Measurements from ENCODE around the gene S100A13. TPM values are rescaled to one million over a fixed set of nuclear protein-coding genes. Genes with fewer than 3 reads are reported as not detected.
A peak's percentile ranks its signal among the peaks of the same experiment; 100 is the strongest.

S100A13 gene
- total RNA-seq, 1 experiment from 2014 or later = 55.0 TPM

GRCh38 chr1:153646672-153647345 lies 19.5 kb upstream of the S100A13 start:
- H3K9me3 ChIP-seq (ENCODE audit: control insufficient read depth, low read depth, low read length) = no peaks in the 10 kb centered on the region
- no CpG with 5 or more reads among the region's 5 CpGs for whole genome bisulfite sequencing (ENCODE audit: extremely low coverage, insufficient read length, low lambda C conversion rate)
- DNase-seq = no peak
- H3K4me2 ChIP-seq (ENCODE audit: insufficient read depth, insufficient read length, low read length) = no peak overlapping the region
- H3K23me2 ChIP-seq (ENCODE audit: insufficient read length, low read depth, low read length, poor library complexity, severe bottlenecking) = no peaks in the 10 kb centered on the region
- H3K27me3 ChIP-seq (ENCODE audit: insufficient read depth, low read length) = no peaks in the 10 kb centered on the region
- H2BK120ac ChIP-seq (ENCODE audit: low read depth, low read length, poor library complexity, severe bottlenecking) = no peak overlapping the region
- no peak overlapping the region for H3K56ac ChIP-seq (ENCODE audit: insufficient read length, low read depth, low read length)
- H3K14ac ChIP-seq (ENCODE audit: insufficient read depth, low read length) = no peak overlapping the region
- H3K23ac ChIP-seq (ENCODE audit: insufficient read length, low read depth, low read length) = no peak overlapping the region
- peaks cover 6% of the 10 kb centered on the region in 2 experiments for H3K4me1 Mint-ChIP-seq
- no peak overlapping the region for H3K27ac ChIP-seq (ENCODE audit: insufficient read length, low read depth, low read length)
- H3K4me3 Mint-ChIP-seq = peak overlapping the region in 1 of 2 experiments; percentile 47; a peak in 2 of 5 replicates
- no peak overlapping the region for H3T11ph ChIP-seq (ENCODE audit: low read length)
- no peak overlapping the region for H3K18ac ChIP-seq (ENCODE audit: insufficient read length, low read depth, low read length)
- H4K20me1 ChIP-seq (ENCODE audit: control insufficient read depth, insufficient read depth, insufficient read length) = no peaks in the 10 kb centered on the region
- H2BK20ac ChIP-seq (ENCODE audit: low read depth, low read length, poor library complexity, severe bottlenecking) = no peak overlapping the region
- no peak overlapping the region for H2BK15ac ChIP-seq (ENCODE audit: low read depth, low read length)
- no peak overlapping the region for H3K9ac ChIP-seq (ENCODE audit: extremely low read depth, insufficient read length, low read length)
- peaks cover 26 to 50% (median 48%) of the 10 kb centered on the region in 3 experiments; a peak in 6 of 7 replicates for H3K36me3 Mint-ChIP-seq (ENCODE audit: insufficient read depth in 1 of 3, low read depth in 3 of 3)
- no peak for TF ChIP-seq CTCF (conservative IDR thresholded peaks at IDR 0.05)
- H3K79me2 ChIP-seq (ENCODE audit: insufficient read depth, low read length) = no peaks in the 10 kb centered on the region
- no peak overlapping the region for H4K91ac ChIP-seq (ENCODE audit: insufficient read length, low read depth, low read length)
- no peaks in the 10 kb centered on the region for H3K9me3 Mint-ChIP-seq
- no peak overlapping the region for H2BK12ac ChIP-seq (ENCODE audit: insufficient read length, low read depth, low read length)
- H3K4ac ChIP-seq (ENCODE audit: low read depth, low read length) = no peak overlapping the region
- no peak overlapping the region for H4K8ac ChIP-seq (replicated peaks; ENCODE audit: insufficient read length, low read depth, low read length)
- H4K5ac ChIP-seq (ENCODE audit: insufficient read length, low read depth, low read length) = no peak overlapping the region
- H3K27ac Mint-ChIP-seq = peak overlapping the region; percentile 35 to 90 (median 57); a peak in 6 of 7 replicates
- peaks cover 4% of the 10 kb centered on the region for H3K79me1 ChIP-seq (ENCODE audit: insufficient read depth, low read depth, low read length, poor library complexity, severe bottlenecking)
- no peak overlapping the region for H2BK5ac ChIP-seq (ENCODE audit: insufficient read length, low read length)
- H3K4me1 ChIP-seq (ENCODE audit: insufficient read depth, low read length) = no peaks in the 10 kb centered on the region
- no peak overlapping the region for H2AK5ac ChIP-seq (ENCODE audit: insufficient read length, low read length)
- peaks cover 4% of the 10 kb centered on the region; the same call in 1 of the 2 replicates for H3K27me3 Mint-ChIP-seq (ENCODE audit: low read depth)
- H2AFZ ChIP-seq (ENCODE audit: low read length) = no peak overlapping the region

All from H9 (cell line).